SHP77 treated with DMSO at 0.1 percent for 48 hours (cell line): ENCODE measurements around the gene CXCL3.

Experiments used
- DNase-seq: peaks from one replicate; lab custom pipeline; 2025; lab: John Stamatoyannopoulos, UW

CXCL3 gene

DNA sequence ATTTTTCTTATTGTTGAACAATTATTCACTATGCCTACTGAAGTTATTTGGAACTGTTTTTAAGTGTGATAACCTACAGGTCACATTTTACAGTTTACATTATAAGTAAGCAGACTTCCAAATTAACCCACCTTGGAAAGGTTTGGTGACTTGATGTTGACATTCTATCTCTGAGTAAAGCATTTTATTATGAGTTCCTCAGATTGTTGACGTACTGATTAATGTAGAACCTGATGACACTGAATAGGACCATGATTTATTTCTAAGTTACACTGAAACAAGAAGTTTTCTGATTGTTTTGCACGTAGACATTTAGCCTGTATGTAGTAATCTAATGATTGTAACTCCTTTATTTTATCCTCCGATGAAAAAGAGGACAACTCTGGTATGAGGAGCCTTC, 17.0 kb upstream of the CXCL3 start:
- no peak for DNase-seq

DNA sequence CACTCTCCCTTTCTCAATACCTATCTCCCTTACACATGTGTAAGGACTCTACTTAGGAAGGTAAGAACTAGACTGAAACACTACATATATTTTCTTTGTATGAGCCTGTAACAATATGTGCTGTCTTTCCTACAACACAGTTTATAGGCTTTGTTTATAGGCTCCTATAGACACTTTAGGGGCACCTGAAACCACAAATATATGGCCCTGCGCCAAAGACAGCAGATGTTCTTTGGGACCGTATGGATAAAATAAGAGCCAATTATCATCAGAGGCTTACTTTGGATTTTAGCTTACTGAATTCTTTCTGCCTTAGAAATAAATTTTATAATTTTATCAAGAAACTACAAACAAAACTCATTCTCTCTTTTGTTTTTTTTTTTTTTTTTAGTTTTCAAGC, 16.6 kb upstream of the CXCL3 start:
- DNase-seq = peak; percentile 69

DNA sequence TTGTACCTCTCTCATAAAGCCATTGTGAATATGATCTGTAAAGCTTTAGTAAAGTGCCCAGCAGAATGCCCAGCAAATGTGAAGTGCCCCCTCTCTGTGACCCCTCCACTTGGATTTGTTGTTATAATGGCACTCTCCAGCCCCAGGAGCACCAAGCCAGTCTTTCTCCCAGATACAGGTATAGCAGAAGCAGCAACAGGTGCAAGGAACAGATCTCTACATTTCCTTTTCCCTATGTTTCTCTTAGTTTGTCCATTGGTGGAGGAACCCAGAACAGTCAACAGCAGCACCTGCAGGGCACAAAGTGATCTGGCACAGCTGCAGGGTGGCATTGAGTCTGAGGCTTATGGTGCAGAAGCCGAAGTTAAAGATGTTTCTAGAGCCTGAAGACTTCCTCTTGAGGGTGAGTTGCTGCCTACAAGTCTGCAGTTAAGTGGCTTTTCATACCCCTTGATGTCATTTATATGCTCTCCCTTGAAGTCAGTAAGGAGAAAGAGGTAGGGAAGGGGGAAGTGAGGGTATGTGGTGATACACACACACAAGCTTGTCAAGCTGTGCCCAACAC, 16.1 kb upstream of the CXCL3 start:
- peak; percentile 72 for DNase-seq

DNA sequence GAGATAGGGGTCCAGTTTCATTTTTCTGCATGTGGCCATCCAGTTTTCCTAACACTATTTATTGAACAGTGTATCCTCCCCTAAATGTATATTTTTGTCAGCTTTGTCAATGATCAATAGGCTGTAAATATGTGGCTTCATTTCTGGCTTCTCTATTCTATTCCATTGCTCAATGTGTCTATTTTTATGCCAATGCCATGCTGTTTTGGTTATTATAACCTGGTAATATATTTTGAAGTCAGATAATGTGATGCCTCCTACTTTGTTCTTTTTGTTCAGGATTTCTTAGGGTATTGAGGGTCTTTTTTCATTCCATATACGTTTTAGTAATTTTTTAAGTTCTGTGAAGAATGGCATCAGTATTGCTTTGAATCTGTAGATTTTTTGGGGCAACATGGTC, 8.7 kb upstream of the CXCL3 start:
- DNase-seq = no peak

DNA sequence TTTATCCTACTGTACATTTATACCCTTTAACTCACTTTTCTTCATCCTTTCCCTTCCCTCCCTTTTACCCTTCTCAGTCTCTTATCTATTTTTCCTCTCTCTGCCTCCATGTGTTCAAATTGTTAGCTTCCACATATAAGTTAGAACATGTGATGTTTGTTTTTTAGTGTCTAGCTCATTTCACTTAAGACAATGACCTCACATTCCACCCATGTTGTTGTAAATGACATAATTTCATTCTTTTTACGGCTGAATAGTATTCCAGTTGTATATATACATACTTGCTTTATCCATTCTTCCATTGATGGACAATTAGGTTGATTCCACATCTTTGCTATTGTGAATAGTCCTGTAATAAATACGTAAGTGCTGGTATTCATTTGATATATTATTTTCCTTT, 7.3 kb upstream of the CXCL3 start:
- no peak for DNase-seq

DNA sequence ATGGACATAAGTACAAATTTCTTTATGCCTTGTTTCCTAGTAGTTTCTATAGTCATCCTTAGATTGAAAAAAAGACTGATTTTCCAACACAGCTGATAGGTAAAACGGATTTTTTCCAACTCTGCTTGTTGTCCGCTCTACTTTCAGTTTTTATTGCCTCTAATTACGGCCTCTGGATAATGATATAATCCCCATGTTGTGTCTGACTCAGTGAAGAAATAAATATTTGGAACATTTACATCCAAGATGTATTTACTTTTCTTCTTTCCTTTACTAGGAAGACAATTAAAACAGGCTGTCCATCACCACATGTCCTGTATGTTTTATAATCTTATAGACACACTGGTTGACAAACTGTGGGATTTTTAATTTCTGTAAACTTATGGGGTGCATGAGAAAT, 6.8 kb upstream of the CXCL3 start:
- no peak for DNase-seq

DNA sequence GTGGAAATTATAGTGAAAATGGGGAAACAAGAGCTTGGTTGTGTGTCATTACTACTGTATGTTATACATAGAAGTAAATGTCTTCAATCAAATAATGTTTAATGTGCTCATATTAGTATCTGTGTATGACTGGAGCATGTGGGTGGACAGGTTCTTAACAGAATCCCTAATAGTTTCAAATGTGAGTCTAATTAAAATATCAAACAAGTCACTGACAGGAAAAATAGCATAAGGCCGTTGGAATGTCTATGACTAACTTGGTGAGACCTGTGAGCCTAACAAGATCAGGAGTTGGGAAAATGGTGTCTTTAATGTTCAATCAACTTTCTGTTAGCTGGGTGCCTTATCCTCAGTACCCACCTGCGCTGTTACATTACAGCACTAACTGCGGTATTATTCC, 6.2 kb upstream of the CXCL3 start:
- DNase-seq = no peak

DNA sequence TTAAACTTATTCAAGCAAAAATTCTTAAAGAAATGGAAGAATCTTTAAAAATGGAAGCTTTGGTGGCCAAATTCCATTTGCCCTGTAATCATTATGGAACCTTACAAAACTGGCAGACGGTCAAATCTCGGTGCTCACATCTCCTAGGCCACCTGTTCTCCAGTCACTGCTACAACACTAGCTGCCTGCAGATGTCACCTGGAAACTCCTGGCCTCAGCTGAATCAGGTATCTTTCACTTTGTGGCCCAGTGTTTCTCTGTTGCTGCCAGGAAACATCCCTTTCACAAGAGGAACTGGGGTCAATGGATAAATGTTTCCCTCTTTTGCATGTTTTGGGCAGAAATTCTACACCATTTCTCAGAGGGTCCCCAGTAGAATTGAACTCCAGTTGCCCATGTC, 4.2 kb upstream of the CXCL3 start:
- DNase-seq = no peak

DNA sequence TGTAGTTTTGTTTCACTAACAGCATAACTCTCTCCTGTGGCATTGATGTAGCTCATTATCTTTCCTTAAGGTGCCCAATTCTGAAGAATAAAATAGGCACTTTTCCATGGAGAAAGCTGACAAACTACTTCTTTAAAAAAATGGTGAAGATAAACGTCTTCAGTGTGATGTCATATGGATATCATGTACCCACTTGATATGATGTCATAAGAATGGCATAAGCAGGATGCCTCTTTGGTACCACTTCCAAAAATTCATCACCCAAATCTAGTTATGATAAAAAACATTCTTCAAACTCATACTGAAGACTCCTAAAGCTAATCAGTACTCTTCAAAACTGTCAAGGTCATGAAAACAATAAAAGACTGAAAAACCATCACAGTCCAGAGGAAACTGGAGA, 2.9 kb upstream of the CXCL3 start:
- no peak for DNase-seq

DNA sequence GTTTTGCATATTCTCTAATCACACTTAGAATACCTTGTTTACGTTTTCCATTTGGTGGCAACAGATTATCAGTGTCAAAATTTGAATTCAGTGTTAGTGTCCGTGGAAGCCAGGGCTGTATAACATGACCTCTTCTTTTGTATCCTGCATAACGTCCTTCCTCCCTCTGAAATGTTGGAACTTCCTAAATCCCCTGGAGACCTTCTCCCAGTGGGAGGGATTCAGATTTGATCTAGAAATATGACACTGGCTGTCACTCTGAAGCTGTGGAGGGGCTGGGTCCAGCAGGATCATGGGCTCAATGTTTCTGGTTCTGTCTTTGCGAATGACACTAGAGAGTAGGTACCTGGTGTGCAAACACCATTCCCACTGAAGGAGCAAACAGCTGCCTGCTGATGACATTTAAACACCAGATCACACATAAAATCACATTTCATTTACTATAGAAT, 850 bp upstream of the CXCL3 start:
- DNase-seq = no peak

DNA sequence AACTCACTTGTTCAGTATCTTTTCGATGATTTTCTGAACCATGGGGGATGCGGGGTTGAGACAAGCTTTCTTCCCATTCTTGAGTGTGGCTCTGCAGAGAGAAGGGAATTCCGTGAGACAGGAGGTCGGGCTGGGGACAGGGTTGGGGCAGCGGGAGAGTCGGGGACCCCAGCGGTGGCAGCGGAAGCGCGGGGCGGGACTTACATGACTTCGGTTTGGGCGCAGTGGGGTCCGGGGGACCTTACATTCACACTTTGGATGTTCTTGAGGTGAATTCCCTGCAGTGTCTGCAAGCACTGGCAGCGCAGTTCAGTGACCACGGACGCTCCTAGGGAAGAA, 434 bp downstream of the CXCL3 start:
- no peak for DNase-seq

DNA sequence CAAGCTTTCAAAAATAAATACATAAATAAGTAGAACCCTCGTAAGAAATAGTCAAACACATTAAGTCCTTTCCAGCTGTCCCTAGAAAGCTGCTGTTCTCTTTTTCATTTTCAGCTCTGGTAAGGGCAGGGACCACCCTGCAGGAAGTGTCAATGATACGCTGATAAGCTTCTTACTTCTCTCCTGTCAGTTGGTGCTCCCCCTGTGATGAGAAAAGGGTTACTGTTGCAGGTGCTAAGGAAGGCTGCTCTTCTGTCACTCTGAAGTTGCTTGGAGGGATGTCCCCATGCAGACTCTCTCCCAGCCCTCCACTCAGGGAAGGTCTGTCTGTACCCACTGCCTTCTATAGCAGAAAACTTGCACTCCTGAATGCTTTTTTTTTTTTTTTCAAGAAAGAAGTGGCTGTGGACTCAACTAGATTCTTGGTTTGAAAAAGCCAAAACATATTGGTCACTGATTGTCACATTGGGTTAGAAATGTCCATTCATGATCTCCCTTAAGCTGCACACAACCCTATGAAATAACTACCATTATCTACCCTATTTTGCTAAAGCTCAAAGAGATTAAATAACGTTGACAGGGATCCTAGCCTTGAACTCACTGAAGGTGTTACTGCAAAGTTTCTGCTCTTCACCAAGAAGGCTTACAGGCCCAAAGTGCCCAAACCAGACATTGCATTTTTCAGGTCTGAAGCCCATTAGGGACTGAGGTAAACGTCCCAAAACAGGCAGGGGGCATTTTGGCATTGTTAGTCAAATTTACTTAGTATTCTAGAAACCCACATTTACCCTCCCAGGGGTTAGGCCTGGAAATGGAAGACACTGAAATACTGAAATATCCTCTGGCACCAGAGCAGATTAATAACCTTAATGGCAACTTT, 1.2 kb downstream of the CXCL3 start:
- no peak for DNase-seq

DNA sequence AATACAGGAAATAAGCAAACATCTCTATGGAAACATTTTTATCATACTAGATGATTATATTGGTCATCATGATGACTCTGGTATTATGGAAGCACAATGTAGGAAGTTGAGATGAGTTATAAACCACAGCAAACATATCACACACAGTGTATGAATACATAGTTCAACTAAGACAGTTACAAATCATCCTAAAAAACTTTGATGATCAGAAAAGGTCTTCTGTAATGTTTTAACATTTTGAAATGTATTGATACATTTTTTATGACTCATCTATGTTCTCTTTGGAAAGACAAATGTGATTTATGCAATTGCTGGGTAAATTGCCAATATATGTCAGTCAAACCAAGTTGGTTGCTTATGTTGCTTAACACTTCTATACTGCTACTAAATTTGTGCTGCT, 4.8 kb downstream of the CXCL3 start:
- DNase-seq = no peak

DNA sequence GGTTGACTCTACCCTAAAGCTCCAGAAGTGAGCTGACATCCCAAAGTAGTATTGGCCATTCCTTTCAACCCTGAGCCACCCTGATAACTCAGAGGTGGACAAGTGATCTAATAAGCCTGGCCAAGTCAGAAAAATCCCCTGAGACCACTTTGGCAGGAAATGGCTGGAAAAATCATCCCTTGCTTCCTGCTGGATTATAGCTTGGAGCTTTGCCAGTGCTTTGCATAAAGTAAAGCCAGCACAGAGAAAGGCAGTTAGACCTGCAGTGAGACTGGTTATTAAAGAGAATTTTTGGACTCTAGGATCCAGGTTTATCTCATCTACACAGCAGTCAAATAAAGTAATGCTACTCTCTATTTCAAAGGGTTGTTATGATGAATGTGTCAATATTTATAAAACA, 6.4 kb downstream of the CXCL3 start:
- no peak for DNase-seq

DNA sequence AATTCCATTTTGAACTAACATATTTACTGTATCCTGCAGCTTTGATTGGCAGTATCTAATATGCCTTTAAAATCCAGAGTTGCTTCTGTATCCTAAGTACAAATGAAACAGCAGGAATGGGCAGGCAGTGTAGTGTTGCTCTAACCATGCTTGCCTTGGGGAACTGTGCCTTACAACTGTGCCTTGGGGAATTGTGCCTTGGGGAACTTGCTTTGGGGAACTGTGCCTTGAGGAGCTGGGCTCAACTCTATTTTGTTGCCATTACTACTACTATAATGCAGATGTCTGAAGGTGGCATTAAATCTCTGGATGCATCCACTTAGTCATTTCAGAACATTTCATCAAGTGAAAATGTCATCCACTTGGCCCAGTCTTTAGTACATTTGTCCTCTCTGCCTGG, 6.9 kb downstream of the CXCL3 start:
- DNase-seq = no peak

DNA sequence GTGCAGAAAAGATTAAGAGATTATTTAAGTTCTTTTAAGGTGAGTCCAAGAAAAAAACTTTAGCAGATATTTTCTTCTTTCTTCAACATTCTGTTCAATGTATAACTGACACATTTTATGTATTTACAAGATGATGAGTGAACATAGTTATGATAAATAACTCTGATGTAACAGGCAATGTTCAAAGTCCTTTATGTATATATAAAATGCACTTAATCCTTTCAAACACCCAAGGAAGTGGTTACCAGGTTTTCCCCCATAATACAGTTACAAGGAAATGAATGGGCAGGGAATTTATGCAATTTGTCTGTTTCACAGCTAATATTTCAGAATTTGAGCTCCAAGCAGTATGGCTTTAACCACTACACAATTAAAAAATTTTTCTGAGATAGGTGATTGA, 8.2 kb downstream of the CXCL3 start:
- no peak for DNase-seq

DNA sequence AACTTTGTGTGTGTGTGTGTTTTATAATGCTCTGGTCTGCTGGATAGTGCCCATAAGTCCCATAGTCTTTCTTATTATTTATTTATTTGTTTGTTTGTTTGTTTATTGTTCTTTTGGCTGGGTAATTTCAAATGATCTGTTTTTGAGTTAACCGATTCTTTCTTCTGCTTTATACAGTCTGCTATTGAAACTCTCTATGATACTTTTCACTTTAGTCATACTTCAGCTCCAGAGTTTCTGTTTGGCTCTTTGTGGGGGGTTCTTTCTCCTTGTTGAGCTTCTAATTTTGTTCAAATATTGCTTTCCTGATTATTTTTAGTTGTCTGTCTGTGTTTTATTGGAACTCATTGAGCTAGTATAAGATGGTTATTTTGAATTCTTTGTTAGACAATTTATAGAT, 10.0 kb downstream of the CXCL3 start:
- DNase-seq = no peak

DNA sequence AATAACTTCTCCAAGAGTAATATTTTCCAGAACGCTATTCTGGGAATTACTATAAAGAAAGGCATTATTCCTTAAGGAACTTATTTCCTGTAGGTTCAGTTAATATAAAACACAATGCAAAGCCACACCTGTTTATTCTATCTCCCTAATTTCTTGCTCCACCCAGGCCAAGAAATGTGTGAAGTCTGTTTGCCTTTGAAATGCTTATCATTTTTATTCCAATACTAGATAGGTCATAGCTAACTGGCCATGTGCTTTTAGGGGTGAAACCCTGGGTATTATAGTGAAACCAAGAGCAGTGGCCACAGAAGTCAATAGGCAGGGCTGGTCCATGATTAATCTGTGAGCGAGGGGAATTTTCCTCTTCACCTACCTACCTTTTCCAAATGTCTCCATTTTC, 14.8 kb downstream of the CXCL3 start:
- DNase-seq = no peak

DNA sequence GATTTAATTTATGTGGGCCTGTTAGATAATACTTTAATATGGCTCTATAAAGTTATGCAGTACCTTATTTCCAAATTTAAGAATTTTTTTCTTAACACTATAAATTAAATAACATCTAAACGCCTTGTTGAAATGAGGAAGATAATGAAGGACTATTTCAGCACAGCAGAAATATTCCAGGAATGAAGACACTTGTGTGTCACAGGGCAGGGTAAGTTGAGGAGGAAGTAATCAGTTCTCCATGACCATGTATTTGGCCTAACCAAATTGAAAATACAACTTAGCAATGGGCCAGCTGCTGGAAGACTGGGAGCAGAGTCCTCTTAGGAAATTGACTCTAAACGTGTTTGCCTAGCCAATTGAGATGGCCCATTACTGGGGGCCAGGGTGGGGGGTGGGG, 16.9 kb downstream of the CXCL3 start:
- no peak for DNase-seq

DNA sequence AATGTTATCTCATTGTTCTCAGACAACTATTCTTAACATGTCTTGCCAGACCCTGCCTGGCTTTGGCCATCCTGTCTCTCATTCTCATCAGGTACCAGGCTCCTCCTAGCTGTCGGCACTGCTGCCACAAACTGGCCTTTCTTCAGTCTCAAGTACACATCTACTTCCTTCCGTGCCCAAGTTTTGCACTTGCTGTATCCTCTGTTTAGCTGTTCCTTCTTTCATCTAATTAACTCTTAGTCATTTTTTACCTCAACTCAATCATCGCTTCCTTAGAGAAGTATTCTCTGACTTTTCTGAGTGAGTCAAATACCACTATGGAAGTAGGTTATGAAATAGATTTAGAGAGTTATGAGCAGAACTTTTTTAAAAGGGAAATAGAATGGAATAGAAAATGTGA, 19.7 kb downstream of the CXCL3 start:
- DNase-seq = no peak

DNA sequence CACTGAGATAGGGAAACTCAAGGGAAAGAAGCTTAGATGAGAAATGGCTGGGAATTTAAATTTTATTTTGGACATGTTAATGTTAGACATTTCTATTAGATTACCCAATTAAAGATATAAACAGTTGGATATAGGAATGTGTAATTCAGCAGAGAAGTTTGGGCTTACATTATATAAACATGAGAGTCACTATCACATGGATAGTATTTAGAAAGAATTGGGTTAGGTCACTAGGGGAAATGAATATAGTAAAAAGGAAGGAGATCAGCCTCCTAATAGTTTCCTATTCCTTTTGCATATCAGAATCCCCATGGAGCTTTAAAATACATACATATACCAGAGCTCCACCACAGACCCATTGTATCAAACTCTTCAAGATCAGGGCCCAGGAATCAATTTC, 20.4 kb downstream of the CXCL3 start:
- DNase-seq = no peak

DNA sequence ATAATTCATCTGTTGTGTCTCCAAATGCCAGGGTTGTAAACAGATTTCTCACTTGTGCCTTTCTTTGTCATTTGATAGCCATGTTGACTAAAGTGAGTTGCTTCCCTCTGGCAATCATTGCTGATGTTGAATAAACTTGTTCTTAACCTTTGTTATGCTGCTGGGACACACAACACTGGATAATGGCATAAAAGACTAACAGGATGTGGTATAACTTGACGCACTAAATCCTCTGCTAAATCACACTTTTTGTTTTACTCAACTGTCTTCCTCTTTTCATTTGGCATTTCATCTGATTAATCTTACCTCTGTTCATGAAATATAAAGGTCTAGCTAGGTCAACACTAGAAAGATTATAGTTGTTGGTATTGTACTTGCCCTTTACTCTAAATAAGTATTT, 22.4 kb downstream of the CXCL3 start:
- DNase-seq = no peak

DNA sequence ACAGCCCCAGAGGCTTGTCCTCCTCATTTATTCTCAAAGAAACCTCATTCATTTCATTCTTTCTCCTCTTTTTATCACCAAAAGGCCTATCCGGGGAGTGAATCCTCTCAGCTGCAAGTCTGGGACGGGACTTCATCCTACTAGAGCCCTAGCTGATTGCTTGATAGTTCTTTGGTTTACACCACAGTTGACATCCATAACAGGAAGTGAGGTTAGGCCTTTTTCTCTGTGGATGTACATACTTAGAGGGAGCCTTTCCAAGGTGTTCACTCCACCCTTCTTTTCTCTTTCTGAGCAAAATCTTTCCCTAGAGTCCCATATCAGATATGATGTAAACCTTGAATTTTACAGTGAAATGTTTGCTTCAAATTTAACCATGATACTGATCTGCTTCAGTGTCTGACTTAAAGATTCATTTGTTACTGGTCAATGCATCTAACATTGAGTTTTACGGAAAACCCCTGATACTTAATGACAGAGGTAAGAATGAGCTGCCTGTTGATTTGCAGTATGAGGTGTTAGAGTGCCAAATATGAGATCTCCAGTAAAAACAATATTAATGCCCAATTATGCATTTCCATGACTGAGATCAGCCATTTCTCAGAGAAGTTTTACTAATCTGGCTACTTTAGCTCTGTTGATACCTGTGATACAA, 23.2 kb downstream of the CXCL3 start:
- DNase-seq = no peak

DNA sequence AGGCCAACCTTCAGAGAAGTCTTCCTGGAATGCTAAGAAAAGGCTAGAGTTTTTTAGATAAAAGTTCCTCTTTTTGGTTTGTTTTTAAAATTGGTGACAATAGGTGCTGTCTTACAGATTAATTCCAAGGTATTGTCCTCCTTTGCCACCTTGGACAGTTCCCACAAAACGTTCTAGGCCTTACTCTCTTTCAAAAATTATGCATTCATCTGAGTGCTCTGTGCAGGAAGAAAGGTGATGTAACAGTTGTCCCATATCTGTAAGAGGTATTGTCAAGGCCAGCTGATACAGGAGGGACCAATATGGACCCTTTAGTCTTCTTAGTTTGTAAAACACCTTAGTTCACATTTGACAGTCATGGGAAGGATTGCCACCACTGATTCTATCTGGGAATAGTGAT, 24.2 kb downstream of the CXCL3 start:
- no peak for DNase-seq
